HEK293 (cell line): Measurements from ENCODE around the gene SAMD11.

Experiments
- CTCF ChIA-PET: fragments of 350-600 bp; formaldehyde crosslinking; extraction: SDS; loops from one replicate; lab custom pipeline; 2021; ENCODE audit warnings: antibody characterized with exemption; lab: Yijun Ruan, JAX
- POLR2A ChIA-PET: fragments of 300-600 bp; formaldehyde crosslinking; extraction: SDS; loops from one replicate; lab custom pipeline; 2020; ENCODE audit warnings: antibody characterized with exemption, inconsistent platforms; lab: Yijun Ruan, JAX
- H3K27ac ChIP-seq: fragments of 200-500 bp; sonication (Bioruptor generic); 2 replicates; pipeline ENCODE4 v1.5.1; 2014; ENCODE audit warnings: low read depth, low read length, control low read depth, inconsistent platforms; ENCODE audit errors: extremely low read depth
- H3K36me3 ChIP-seq, 2 experiments: fragments of 200-500 bp in 1 of 2; sonication (Bioruptor generic) in 1 of 2; 1 replicate in 1 of 2; 2 replicates in 1 of 2; pipeline ENCODE4 v1.5.1; 2014 to 2017; ENCODE audit warnings: inconsistent platforms in 2 of 2, low read length in 2 of 2; ENCODE audit not compliant: control insufficient read depth in 2 of 2, insufficient read depth in 1 of 2
- H3K4me1 ChIP-seq: fragments of 200-500 bp; sonication (Bioruptor generic); 2 replicates; pipeline ENCODE4 v1.5.1; 2014; ENCODE audit warnings: mild to moderate bottlenecking, low read length, inconsistent platforms; ENCODE audit not compliant: control insufficient read depth, insufficient read depth
- H3K4me3 ChIP-seq: 2 replicates; pipeline ENCODE4 v1.5.1; 2011; ENCODE audit warnings: low read depth, mild to moderate bottlenecking, control low read depth, low read length, moderate library complexity
- H3K9me3 ChIP-seq: fragments of 200-500 bp; sonication (Bioruptor generic); 2 replicates; pipeline ENCODE4 v1.5.1; 2014; ENCODE audit warnings: low read depth, low read length, inconsistent platforms; ENCODE audit not compliant: control insufficient read depth, insufficient read depth
- CTCF ChIP-seq: fragments of 450-650 bp; formaldehyde crosslinking; IDR thresholded peaks from 2 replicates; pipeline ENCODE4 v1.5.1; 2016; ENCODE audit warnings: missing biosample characterization, missing genetic modification characterization
- GLIS1 ChIP-seq: fragments of 450-650 bp; formaldehyde crosslinking; IDR thresholded peaks from 2 replicates; pipeline ENCODE4 v1.5.1; 2016; ENCODE audit warnings: missing biosample characterization, missing genetic modification characterization
- HOXA7 ChIP-seq: sonication (generic); formaldehyde crosslinking; IDR thresholded peaks from 2 replicates; pipeline ENCODE4 v1.8.1; 2022; ENCODE audit warnings: missing genetic modification reagents, borderline replicate concordance
- KLF16 ChIP-seq: fragments of 450-650 bp; formaldehyde crosslinking; IDR thresholded peaks from 2 replicates; pipeline ENCODE4 v1.5.1; 2017; ENCODE audit warnings: missing biosample characterization, missing genetic modification characterization
- SP3 ChIP-seq: fragments of 450-650 bp; formaldehyde crosslinking; IDR thresholded peaks from 2 replicates; pipeline ENCODE4 v1.5.1; 2016; ENCODE audit warnings: missing biosample characterization, missing genetic modification characterization
- TCF7L2 ChIP-seq: IDR thresholded peaks from 2 replicates; pipeline ENCODE4 v1.6.1; 2011; ENCODE audit warnings: low read depth, mild to moderate bottlenecking, inconsistent platforms, low read length, moderate library complexity, borderline replicate concordance
- TRIM28 ChIP-seq: IDR thresholded peaks from 2 replicates; pipeline ENCODE4 v1.6.1; 2011; ENCODE audit warnings: low read length, control low read depth, borderline replicate concordance
- ZFP37 ChIP-seq: fragments of 450-650 bp; formaldehyde crosslinking; IDR thresholded peaks from 2 replicates; pipeline ENCODE4 v1.5.1; 2016; ENCODE audit warnings: missing biosample characterization, missing genetic modification characterization
- ZNF140 ChIP-seq: fragments of 450-650 bp; formaldehyde crosslinking; IDR thresholded peaks from 2 replicates; pipeline ENCODE4 v1.5.1; 2016; ENCODE audit warnings: missing biosample characterization, missing genetic modification characterization
- ZNF18 ChIP-seq: fragments of 450-650 bp; formaldehyde crosslinking; IDR thresholded peaks from 2 replicates; pipeline ENCODE4 v1.5.1; 2016; ENCODE audit warnings: missing biosample characterization, missing genetic modification characterization
- ZNF23 ChIP-seq: fragments of 450-650 bp; formaldehyde crosslinking; IDR thresholded peaks from 2 replicates; pipeline ENCODE4 v1.5.1; 2016; ENCODE audit warnings: missing biosample characterization, missing genetic modification characterization, borderline replicate concordance
- ZNF292 ChIP-seq: fragments of 450-650 bp; formaldehyde crosslinking; IDR thresholded peaks from 2 replicates; pipeline ENCODE4 v1.5.1; 2016; ENCODE audit warnings: low read depth, missing biosample characterization, missing genetic modification characterization, borderline replicate concordance
- ZNF335 ChIP-seq: fragments of 450-650 bp; formaldehyde crosslinking; conservative IDR thresholded peaks from 2 replicates; pipeline ENCODE4 v1.5.1; 2016; ENCODE audit warnings: missing biosample characterization, missing genetic modification characterization
- ZNF341 ChIP-seq: fragments of 450-650 bp; formaldehyde crosslinking; IDR thresholded peaks from 2 replicates; pipeline ENCODE4; 2016; ENCODE audit warnings: low read depth, missing biosample characterization, missing genetic modification characterization
- ZNF423 ChIP-seq: fragments of 450-650 bp; formaldehyde crosslinking; IDR thresholded peaks from 2 replicates; pipeline ENCODE4 v1.5.1; 2016; ENCODE audit warnings: missing biosample characterization, missing genetic modification characterization
- ZNF426 ChIP-seq: fragments of 450-650 bp; formaldehyde crosslinking; IDR thresholded peaks from 2 replicates; pipeline ENCODE4 v1.5.1; 2017; ENCODE audit warnings: missing biosample characterization, missing genetic modification characterization, mild to moderate bottlenecking, inconsistent platforms, moderate library complexity
- ZNF501 ChIP-seq: fragments of 450-650 bp; formaldehyde crosslinking; IDR thresholded peaks from 2 replicates; pipeline ENCODE4 v1.5.1; 2016; ENCODE audit warnings: missing biosample characterization, missing genetic modification characterization
- ZNF610 ChIP-seq: fragments of 450-650 bp; formaldehyde crosslinking; IDR thresholded peaks from 2 replicates; pipeline ENCODE4 v1.5.1; 2016; ENCODE audit warnings: missing biosample characterization, missing genetic modification characterization, borderline replicate concordance
- ZNF621 ChIP-seq: fragments of 450-650 bp; formaldehyde crosslinking; IDR thresholded peaks from 2 replicates; pipeline ENCODE4 v1.5.1; 2017; ENCODE audit warnings: missing biosample characterization, missing genetic modification characterization
- ZNF658 ChIP-seq: fragments of 450-650 bp; formaldehyde crosslinking; IDR thresholded peaks from 2 replicates; pipeline ENCODE4; 2016; ENCODE audit warnings: missing biosample characterization, missing genetic modification characterization
- ZNF768 ChIP-seq: fragments of 450-650 bp; formaldehyde crosslinking; IDR thresholded peaks from 2 replicates; pipeline ENCODE4 v1.5.1; 2018; ENCODE audit warnings: missing biosample characterization, mild to moderate bottlenecking, missing genetic modification characterization
- TF ChIP-seq, protein P1 (sequence below): fragments of 450-650 bp; formaldehyde crosslinking; IDR thresholded peaks from 2 replicates; pipeline ENCODE4 v1.5.1; 2017; ENCODE audit warnings: missing biosample characterization, missing genetic modification characterization
- TF ChIP-seq, protein P2 (sequence below): fragments of 450-650 bp; formaldehyde crosslinking; IDR thresholded peaks from 2 replicates; pipeline ENCODE4 v1.5.1; 2017; ENCODE audit warnings: missing biosample characterization, missing genetic modification characterization
- TF ChIP-seq, protein P3 (sequence below): fragments of 450-650 bp; formaldehyde crosslinking; IDR thresholded peaks from 2 replicates; pipeline ENCODE4 v1.5.1; 2016; ENCODE audit warnings: missing biosample characterization, missing genetic modification characterization

SAMD11 gene

GRCh38 chr1:912740-913301 is 10.9 kb upstream of the SAMD11 start:
- ChIA-PET CTCF (interaction anchor here (0.8 to 1.8 kb wide), 2 partner anchors 26 to 28 kb away, joined by 3 to 6 read pairs; no protein-coding TSS in a partner anchor), POLR2A (interaction anchor here (1.0 to 1.9 kb wide), 2 partner anchors 8 to 38 kb away, joined by 3 to 6 read pairs; no protein-coding TSS in a partner anchor)
- peaks cover 36% of the 10 kb centered on the region for H3K4me1 ChIP-seq
- no peaks in the 10 kb centered on the region for H3K36me3 ChIP-seq
- no peak overlapping the region for H3K4me3 ChIP-seq
- no peaks in the 10 kb centered on the region for H3K9me3 ChIP-seq
- peak; percentile 30; the same call in 1 of the 2 replicates for TF ChIP-seq CTCF (tag by site-specific recombination)
- TF ChIP-seq ZNF335 (tag by site-specific recombination): no peak
- TF ChIP-seq, protein P1, sequence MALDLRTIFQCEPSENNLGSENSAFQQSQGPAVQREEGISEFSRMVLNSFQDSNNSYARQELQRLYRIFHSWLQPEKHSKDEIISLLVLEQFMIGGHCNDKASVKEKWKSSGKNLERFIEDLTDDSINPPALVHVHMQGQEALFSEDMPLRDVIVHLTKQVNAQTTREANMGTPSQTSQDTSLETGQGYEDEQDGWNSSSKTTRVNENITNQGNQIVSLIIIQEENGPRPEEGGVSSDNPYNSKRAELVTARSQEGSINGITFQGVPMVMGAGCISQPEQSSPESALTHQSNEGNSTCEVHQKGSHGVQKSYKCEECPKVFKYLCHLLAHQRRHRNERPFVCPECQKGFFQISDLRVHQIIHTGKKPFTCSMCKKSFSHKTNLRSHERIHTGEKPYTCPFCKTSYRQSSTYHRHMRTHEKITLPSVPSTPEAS (tag by site-specific recombination): no peak
- TF ChIP-seq ZNF341 (tag by site-specific recombination): peak; percentile 11; the same call in 1 of the 2 replicates
- 0 out of 2 replicates have a peak, but pooled peaks have one; percentile 14 for TF ChIP-seq TRIM28
- no peak for TF ChIP-seq ZNF621 (tag by site-specific recombination)
- no peak for TF ChIP-seq ZNF768
- peak; percentile 71; the same call in 1 of the 2 replicates for TF ChIP-seq ZNF18 (tag by site-specific recombination)
- no peak for TF ChIP-seq TCF7L2
- H3K27ac ChIP-seq: no peak overlapping the region

DNA sequence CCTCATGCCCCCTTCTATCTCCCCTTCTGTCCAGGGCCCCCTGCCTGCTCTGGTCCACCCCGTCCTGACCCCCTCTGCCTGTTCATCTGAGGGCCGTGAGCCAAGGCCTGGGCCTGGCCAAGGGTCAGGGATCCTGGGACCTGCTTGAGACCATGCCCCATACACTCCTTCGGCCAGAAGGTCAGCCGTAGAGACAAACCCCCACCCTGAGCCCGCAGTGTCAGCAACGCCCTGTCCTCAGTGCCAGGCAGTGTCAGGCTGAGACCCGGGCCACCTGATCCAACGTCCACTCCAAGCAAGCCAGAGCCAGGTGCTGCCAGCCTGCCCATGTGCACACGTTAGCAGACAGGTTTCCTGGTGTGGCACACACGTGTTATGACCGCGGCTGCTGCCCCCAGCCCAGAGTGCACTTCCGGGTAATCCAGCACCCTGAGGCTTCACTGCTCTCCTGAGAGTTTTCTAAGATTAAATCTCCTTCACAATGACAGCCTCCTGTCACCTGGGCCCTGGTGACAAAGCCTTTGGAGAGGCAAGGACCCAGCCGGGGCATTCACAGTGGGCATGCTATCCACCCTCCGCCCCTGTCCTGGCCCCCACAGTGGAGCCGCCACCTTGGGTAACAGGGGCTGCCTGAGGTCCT is 10.1 kb upstream of the SAMD11 start:
- H3K4me1 ChIP-seq: peaks cover 36% of the 10 kb centered on the region
- POLR2A ChIA-PET: no interaction called here
- H3K27ac ChIP-seq: no peak overlapping the region
- no peaks in the 10 kb centered on the region for H3K9me3 ChIP-seq
- H3K4me3 ChIP-seq: no peak overlapping the region
- H3K36me3 ChIP-seq: no peaks in the 10 kb centered on the region
- TF ChIP-seq ZNF140 (tag by site-specific recombination) (no peak), SP3 (tag by site-specific recombination) (no peak), ZNF658 (tag by site-specific recombination) (no peak), HOXA7 (CRISPR knock-in tag) (no peak), ZFP37 (tag by site-specific recombination) (no peak), ZNF292 (no peak), ZNF501 (no peak), ZNF23 (tag by site-specific recombination) (no peak), ZNF423 (tag by site-specific recombination) (no peak), ZNF426 (tag by site-specific recombination) (no peak), GLIS1 (no peak), ZNF610 (tag by site-specific recombination) (no peak), KLF16 (no peak)
- TF ChIP-seq, protein P2, sequence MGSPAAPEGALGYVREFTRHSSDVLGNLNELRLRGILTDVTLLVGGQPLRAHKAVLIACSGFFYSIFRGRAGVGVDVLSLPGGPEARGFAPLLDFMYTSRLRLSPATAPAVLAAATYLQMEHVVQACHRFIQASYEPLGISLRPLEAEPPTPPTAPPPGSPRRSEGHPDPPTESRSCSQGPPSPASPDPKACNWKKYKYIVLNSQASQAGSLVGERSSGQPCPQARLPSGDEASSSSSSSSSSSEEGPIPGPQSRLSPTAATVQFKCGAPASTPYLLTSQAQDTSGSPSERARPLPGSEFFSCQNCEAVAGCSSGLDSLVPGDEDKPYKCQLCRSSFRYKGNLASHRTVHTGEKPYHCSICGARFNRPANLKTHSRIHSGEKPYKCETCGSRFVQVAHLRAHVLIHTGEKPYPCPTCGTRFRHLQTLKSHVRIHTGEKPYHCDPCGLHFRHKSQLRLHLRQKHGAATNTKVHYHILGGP (tag by site-specific recombination): no peak
- TF ChIP-seq, protein P3, sequence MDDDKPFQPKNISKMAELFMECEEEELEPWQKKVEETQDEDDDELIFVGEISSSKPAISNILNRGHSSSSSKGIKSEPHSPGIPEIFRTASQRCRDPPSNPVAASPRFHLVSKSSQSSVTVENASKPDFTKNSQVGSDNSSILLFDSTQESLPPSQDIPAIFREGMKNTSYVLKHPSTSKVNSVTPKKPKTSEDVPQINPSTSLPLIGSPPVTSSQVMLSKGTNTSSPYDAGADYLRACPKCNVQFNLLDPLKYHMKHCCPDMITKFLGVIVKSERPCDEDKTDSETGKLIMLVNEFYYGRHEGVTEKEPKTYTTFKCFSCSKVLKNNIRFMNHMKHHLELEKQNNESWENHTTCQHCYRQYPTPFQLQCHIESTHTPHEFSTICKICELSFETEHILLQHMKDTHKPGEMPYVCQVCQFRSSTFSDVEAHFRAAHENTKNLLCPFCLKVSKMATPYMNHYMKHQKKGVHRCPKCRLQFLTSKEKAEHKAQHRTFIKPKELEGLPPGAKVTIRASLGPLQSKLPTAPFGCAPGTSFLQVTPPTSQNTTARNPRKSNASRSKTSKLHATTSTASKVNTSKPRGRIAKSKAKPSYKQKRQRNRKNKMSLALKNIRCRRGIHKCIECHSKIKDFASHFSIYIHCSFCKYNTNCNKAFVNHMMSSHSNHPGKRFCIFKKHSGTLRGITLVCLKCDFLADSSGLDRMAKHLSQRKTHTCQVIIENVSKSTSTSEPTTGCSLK (tag by site-specific recombination): no peak
- CTCF ChIA-PET: interaction anchor here (1.2 to 3.9 kb wide), 3 partner anchors 8 to 44 kb away, joined by 7 to 26 read pairs (median 10); no protein-coding TSS in a partner anchor
